ENCODE results near the gene NPC1L1. TPM values are rescaled to one million over a fixed set of nuclear protein-coding genes. Genes with fewer than 3 reads are reported as not detected.
A peak's percentile ranks its signal among the peaks of the same experiment; 100 is the strongest.

The NPC1L1 gene
- total and polyA plus RNA-seq, 4 donors = 0.01 to 0.48 (median 0.03) TPM

DNA sequence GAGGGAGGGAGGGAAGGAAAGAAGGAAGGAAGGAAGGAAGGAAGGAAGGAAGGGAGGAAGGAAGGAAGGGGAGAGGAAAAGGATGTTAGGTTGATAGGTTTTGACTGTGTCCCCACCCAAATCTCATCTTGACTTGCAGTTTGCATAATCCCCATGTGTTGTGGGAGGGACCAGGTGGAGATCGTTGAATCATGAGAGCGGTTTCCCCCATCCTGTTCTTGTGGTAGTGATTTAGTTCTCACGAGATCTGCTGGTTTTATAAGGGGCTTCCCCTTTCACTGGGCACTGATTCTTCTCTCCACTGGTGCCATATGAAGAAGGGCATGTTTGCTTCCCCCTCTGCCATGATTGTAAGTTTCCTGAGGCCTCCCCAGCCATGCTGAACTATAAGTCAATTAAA lies 35.5 kb downstream of the NPC1L1 start:
- Histone ChIP-seq H3K9me3 (ENCODE audit: control insufficient read depth in 4 of 4, insufficient read depth in 3 of 4, low read length in 3 of 4) (no peaks in the 10 kb centered on the region), H3K27ac (ENCODE audit: low read depth in 1 of 2, low read length in 1 of 2) (no peak overlapping the region), H3K9ac (ENCODE audit: insufficient read depth in 1 of 2, low read length in 2 of 2) (no peak overlapping the region), H3K36me3 (ENCODE audit: control insufficient read depth in 4 of 4, insufficient read depth in 4 of 4, low read length in 4 of 4) (no peaks in the 10 kb centered on the region), H3K4me3 (no peak overlapping the region), H3K27me3 (ENCODE audit: control insufficient read depth in 3 of 3, insufficient read depth in 3 of 3, low read length in 2 of 3) (no peaks in the 10 kb centered on the region), H3K4me1 (ENCODE audit: control insufficient read depth in 5 of 5, insufficient read depth in 5 of 5, low read length in 5 of 5) (no peaks in the 10 kb centered on the region)
- no peak for DNase-seq
- 59 to 70% methylated on average over 3 of the region's 3 CpGs for WGBS, 2 donors
- TF ChIP-seq, protein P1, sequence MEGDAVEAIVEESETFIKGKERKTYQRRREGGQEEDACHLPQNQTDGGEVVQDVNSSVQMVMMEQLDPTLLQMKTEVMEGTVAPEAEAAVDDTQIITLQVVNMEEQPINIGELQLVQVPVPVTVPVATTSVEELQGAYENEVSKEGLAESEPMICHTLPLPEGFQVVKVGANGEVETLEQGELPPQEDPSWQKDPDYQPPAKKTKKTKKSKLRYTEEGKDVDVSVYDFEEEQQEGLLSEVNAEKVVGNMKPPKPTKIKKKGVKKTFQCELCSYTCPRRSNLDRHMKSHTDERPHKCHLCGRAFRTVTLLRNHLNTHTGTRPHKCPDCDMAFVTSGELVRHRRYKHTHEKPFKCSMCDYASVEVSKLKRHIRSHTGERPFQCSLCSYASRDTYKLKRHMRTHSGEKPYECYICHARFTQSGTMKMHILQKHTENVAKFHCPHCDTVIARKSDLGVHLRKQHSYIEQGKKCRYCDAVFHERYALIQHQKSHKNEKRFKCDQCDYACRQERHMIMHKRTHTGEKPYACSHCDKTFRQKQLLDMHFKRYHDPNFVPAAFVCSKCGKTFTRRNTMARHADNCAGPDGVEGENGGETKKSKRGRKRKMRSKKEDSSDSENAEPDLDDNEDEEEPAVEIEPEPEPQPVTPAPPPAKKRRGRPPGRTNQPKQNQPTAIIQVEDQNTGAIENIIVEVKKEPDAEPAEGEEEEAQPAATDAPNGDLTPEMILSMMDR (IDR thresholded peaks at IDR 0.05; ENCODE audit: control extremely low read depth, extremely low read depth) = no peak
- ATAC-seq (ENCODE audit: insufficient read depth, low FRiP score) = no peak

- no peaks in the 10 kb centered on the region for H3K4me1 ChIP-seq (ENCODE audit: control insufficient read depth in 5 of 5, insufficient read depth in 5 of 5, low read length in 5 of 5)
- H3K36me3 ChIP-seq (ENCODE audit: control insufficient read depth in 4 of 4, insufficient read depth in 4 of 4, low read length in 4 of 4) = no peaks in the 10 kb centered on the region
- peaks cover 0 to 6% (median 0%) of the 10 kb centered on the region in 3 donors for H3K27me3 ChIP-seq (ENCODE audit: control insufficient read depth in 3 of 3, insufficient read depth in 3 of 3, low read length in 2 of 3)
- DNase-seq (no peak), ATAC-seq (ENCODE audit: insufficient read depth, low FRiP score) (no peak)
- H3K27ac ChIP-seq (ENCODE audit: low read depth in 1 of 2, low read length in 1 of 2) = peak overlapping the region in 1 of 2 donors; percentile 64
- no peaks in the 10 kb centered on the region for H3K9me3 ChIP-seq (ENCODE audit: control insufficient read depth in 4 of 4, insufficient read depth in 3 of 4, low read length in 3 of 4)
- TF ChIP-seq, protein P1 (IDR thresholded peaks at IDR 0.05; ENCODE audit: control extremely low read depth, extremely low read depth) = no peak
- H3K4me3 ChIP-seq = no peak overlapping the region
- 60 to 69% methylated on average over 4 of the region's 4 CpGs for WGBS, 2 donors
- no peak overlapping the region for H3K9ac ChIP-seq (ENCODE audit: insufficient read depth in 1 of 2, low read length in 2 of 2)
Observed at GRCh38 chr7:44498230-44498954, 42.7 kb downstream of the NPC1L1 start.

GRCh38 chr7:44497155-44498027 lies 43.7 kb downstream of the NPC1L1 start:
- ATAC-seq (ENCODE audit: insufficient read depth, low FRiP score) (no peak), DNase-seq (no peak)
- 95 to 97% methylated on average over 5 of the region's 5 CpGs for WGBS, 2 donors
- TF ChIP-seq, protein P1 (IDR thresholded peaks at IDR 0.05; ENCODE audit: control extremely low read depth, extremely low read depth) = no peak
- no peak overlapping the region for H3K9ac ChIP-seq (ENCODE audit: insufficient read depth in 1 of 2, low read length in 2 of 2)
- H3K36me3 ChIP-seq (ENCODE audit: control insufficient read depth in 4 of 4, insufficient read depth in 4 of 4, low read length in 4 of 4) = no peaks in the 10 kb centered on the region
- H3K9me3 ChIP-seq (ENCODE audit: control insufficient read depth in 4 of 4, insufficient read depth in 3 of 4, low read length in 3 of 4) = no peaks in the 10 kb centered on the region
- H3K4me1 ChIP-seq (ENCODE audit: control insufficient read depth in 5 of 5, insufficient read depth in 5 of 5, low read length in 5 of 5) = no peaks in the 10 kb centered on the region
- no peak overlapping the region for H3K4me3 ChIP-seq
- peaks cover 0 to 6% (median 0%) of the 10 kb centered on the region in 3 donors for H3K27me3 ChIP-seq (ENCODE audit: control insufficient read depth in 3 of 3, insufficient read depth in 3 of 3, low read length in 2 of 3)
- no peak overlapping the region for H3K27ac ChIP-seq (ENCODE audit: low read depth in 1 of 2, low read length in 1 of 2)
